HG03039 (cell line): Measurements from ENCODE around the gene GNPTG.

Experiments
- ATAC-seq: cut with Tn5 transposase; IDR thresholded peaks from one replicate; pipeline ENCODE4 v1.9.1; 2021; ENCODE audit warnings: mild to moderate bottlenecking, moderate library complexity; ENCODE audit not compliant: unreplicated experiment

The GNPTG gene

DNA sequence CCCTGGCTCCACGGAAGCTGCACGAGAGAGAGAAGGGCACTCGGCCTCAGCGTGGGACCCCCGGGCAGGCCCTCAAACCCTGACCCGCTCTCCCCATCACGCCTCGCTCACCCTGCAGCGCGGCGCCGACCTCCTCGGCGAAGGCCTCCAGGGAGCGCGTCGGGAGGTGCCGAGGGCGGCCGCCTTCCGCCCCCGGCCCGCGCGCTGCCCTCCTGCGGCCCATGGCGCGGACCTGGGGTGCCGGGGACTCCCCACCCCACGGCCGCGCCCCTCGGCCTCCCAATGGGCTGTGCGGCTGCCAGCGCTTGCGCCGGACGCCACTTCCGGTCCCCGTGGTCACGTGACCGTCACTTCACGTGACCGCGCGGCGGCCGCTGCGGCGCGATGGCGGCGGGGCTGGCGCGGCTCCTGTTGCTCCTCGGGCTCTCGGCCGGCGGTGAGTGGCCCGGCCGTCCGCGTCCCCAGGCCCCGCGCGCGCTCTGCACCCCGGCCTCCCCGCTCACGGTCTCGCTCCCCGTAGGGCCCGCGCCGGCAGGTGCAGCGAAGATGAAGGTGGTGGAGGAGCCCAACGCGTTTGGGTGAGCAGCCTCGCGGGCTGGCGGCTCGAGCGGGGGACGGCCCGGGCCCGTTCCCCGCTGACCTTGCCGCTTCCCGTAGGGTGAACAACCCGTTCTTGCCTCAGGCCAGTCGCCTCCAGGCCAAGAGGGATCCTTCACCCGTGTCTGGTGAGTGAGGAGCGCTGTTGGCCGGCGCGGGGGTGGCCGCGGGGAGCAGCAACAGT is at the start of gene GNPTG, which contains the start of gene TSR3:
TSS of gene GNPTG (plus strand) at position 350 of the 781 bp plus-strand sequence. CDS start at position 385, 35 bp downstream.
TSS of gene TSR3 (minus strand) at position 297 of the 781 bp plus-strand sequence. CDS start at position 223, 74 bp downstream.
- ATAC-seq: peak; percentile 54

DNA sequence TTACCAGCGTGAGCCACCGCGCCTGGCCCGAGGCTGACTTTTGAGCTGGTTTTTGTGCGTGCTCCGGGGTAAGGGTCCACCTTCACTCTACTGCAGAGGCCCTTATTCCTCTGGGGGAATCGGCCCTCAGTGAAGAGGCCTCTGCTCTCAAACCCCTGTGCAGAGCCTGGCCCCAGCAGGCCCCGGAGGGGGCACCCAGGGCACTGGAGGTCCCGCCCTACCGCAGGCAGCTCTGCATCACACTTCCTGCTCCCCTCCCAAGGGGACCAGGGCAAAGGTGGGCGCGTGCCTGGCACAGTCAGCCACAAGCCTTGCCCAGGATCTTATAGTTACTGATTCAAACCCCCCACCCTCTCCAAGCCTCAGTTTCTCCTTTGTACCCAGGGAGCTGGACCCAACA is 45.9 kb upstream of the GNPTG start:
- ATAC-seq: no peak

DNA sequence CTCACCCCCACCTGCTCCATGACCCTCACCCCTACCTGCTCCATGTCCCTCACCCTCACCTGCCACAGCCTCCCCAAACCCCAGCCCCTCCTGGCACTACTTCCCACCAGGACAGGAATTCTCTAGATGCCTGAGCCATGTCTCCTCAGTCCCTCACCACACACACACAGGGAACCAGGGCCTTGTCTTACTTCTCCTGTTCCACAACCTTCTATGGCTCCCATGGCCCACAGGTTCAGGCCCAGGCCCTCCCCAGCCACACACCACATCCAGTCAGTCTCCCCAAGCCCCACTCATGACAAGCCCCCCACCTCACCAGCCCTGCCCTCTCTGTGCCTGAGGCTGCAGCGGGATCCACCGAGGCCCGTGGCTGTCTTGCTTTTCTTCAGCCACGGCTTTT is 45.4 kb upstream of the GNPTG start:
- no peak for ATAC-seq

DNA sequence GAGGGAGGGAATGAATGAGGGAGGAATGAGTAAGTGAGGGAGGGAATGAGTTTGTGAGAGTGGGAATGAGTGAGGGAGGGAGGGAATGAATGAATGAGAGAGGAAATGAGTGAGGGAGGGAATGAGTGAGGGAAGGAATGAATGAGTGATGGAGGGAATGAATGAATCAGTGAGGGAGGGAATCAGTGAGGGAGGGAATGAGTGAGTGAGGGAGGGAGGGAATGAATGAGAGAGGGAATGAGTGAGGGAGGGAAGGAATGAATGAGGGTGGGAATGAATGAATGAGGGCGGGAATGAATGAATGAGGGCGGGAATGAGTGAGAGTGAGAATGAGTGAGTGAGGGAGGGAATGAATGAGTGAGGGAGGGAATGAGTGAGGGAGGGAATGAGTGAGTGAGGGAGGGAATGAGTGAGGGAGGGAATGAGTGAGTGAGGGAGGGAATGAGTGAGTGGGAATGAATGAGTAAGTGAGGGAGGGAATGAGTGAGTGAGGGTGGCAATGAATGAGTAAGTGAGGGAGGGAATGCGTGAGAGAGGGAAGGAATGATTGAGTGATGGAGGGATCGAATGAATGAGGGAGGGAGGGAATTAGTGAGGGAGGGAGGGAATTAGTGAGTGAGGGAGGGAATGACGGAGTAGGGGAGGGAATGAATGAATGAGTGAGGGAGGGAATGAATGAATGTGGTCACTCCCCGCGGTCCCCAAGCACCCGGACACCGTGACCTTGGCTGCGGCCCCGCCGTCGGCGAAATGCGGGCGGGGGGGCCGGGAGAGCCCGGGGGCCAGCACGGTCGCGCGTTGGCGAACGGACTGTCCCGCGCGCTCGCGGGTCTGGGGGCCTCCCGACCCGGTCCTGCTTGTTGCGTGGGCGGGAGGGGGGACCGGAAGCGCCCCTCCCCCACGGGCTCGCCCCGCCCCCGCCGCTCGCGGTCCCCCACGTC is 43.4 kb upstream of the GNPTG start:
- ATAC-seq: no peak

DNA sequence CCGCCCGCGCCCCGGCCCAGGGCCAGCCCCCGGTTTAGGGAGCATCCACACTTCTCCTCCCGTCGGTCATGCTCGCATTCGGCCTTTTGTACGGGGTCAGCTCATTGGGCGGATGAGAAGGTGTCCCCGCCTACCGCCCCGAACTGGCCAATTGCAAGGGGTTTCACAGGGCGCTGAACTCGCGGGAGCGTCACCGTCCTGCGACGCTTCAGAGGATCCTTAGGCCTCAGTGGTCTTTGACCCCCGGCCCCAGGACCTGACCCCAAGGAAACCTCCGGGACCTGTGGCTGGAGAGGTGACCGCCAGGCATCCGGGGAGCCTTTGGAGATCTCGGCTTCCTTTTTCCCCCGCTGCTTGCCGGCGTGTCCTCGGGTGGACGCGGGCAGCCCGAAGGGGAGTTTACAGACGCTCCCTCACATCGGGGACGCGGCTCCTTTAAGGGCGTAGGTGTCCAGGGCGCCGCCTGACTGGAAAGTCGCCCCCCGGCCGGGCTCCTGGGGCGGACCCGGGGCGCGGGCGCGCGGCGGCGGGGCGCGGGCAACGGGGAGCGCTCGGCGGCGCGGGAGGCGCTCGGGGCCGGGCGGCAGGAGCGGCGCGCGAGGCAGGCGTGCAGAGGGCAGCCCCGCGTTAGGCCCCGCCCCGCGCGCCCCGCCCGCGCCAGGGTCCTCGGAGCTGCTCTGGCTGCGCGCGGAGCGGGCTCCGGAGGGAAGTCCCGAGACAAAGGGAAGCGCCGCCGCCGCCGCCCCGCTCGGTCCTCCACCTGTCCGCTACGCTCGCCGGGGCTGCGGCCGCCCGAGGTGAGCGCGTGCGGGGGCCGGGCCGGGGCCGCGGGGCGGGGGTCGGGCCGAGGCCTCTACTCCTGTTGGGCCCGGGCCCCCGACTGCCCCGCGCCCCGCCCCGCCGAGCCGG is 42.5 kb upstream of the GNPTG start, which contains the start of gene UBE2I:
TSS of gene UBE2I (plus strand) at position 660 of the 909 bp plus-strand sequence. CDS start 4,395 bp downstream, outside the sequence.
- ATAC-seq: peak; percentile 44

DNA sequence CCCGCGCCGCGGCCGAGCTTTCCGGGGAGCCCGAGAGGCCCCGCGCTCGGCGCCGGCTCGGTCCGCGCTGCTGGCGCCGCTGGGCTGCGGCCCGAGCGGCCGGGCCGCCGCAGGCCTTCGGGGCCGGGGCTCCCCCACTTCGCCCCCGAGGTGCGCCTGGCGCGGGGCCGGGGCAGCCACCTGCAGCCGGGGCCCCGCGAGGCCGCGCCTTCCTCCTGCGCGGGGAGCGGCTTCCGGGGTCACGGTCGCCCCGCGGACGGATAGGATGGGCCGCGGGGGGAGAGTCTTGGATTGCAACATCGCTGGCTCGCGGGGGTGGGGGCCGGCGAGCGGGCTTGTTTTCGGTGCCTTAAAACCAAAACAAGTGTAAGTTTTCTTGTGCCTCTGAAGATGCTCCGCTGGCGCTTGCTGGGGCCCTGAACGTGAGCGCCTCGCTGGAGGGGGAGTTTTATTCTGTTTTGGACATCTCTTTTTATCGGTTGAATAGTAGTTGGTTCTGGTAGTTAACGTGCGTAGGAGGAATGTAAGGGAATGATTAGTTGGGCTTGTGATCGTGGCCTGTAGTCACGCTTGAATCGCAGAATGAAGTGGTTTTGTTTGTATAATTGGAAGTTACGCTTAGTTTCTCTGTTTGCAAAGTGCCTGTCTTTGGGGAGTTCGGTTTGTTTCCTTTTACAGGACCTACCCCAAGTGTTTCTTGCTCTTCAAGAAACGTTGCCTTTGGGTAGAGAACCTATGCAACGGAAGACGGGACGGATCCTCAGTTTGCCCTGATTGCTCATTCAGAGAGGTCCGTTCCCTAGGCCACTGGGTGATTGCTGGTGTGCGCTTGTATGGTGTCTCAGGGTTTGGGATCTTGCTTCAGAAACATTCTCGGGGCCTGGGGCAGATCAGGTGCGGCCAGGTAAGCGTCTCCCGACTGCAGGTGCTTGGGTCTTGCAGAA is 41.6 kb upstream of the GNPTG start:
- peak; percentile 9 for ATAC-seq

DNA sequence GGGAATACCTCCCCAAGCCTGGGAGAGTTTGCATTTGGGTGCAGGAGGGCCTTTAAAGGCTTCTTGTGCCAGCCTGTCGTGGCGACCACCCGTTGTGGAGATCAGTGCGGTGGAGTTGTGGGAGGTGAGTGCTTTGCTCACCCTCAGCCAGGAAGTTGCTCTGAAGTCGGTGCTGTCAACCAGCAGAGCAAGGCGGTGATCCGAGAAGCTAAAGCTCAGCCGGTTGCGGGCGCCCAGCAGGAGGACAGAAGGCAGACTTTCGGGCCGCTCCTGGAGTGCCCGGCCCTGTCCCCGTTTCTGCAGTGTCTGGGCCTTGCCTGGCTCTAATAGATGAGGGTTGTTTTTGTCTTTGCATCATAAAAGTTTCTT is 40.9 kb upstream of the GNPTG start:
- no peak for ATAC-seq

DNA sequence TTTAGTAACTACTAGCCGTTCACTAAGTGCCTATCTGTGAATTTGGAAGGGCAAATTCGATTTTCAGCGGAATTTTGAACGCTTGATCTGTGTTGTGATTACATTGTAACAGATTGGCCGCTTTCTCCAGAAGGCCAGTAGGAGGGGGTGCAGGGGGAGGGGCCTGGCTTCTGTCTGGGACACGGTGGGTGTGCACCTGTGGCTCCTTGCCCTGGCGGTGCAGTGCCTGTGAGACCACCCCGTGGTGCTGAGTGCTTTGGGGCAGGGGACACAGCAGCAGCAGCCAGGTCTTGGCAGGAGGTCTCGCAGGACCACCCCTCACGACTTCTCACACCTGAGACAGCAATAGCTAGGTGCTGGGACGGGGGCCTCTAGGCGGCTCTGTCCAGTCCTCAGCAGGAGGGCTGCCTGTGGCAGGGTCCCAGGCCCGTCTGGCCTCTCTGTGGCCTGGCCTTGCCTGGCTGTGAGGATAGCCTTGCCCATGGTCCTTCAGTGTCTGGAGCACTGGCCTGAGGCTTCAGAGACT is 40.5 kb upstream of the GNPTG start:
- ATAC-seq: no peak

DNA sequence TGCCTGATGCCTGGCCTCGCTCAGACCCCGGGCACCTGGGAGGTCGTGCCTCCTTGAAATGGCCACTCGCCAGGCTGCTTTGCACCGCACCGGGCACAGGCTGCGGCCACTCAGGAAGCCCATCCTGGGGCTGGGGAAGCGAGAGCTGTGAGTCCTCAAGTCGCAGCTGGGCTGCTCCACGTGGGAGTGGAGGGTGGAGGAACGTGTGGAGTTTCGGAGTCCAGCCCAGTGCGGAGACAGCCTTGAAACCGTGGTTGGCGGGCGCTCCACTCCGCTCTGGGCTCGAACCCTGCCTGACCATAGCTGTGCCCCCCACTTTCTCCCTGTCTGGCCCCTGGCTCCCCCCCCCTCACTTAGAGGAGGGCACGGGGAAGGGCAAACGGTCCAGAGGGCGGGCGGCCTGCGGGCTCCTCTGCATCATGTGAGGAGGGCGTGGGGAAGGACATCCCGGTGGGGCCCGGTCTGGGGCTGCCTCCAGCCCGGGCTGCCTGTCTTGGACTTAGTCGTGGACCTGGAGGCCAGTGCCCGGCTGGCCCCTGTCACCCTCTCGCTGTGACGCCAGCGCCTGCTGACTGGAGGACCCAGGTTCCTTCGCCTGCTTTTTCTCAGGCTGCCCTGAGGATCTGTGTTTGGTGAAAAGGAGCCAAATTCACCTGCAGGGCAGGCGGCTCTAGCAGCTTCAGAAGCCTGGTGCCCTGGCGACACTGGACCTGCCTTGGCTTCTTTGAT is 39.8 kb upstream of the GNPTG start:
- no peak for ATAC-seq

DNA sequence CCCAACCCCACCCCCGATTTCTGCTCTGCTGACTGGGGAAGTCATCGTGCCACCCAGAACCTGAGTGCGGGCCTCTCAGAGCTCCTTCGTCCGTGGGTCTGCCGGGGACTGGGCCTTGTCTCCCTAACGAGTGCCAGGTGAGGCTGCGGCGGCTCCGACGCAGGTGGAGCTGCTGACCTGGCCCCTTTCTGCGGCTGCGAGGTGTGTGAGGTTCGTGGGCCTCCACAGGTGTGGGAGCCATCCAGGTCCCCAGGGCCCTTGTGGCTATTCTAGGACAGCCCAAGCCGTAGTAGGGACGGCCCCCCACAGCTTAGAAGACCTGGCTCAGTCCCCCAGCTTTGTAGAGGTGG is 39.3 kb upstream of the GNPTG start:
- ATAC-seq: no peak

DNA sequence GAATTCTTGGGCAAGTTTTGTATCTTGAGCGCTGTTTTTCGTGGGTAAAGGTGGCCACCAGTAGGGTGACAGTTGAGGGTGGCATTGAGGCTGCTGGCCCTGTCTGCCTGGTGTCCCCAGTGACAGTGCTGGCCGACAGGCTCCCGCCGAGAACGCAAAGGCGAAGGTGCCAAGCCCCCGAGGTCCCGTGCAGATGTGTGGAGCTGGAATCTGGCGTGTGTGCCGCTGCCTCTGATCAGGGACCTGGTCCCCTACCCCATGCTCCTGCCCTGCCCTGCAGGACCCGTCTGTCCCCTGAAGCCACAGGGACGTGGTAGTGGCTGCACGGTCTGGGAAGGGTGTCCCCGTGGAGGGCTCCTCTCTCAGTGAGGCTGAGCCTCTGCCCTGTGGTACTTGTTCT is 38.8 kb upstream of the GNPTG start:
- ATAC-seq: no peak

DNA sequence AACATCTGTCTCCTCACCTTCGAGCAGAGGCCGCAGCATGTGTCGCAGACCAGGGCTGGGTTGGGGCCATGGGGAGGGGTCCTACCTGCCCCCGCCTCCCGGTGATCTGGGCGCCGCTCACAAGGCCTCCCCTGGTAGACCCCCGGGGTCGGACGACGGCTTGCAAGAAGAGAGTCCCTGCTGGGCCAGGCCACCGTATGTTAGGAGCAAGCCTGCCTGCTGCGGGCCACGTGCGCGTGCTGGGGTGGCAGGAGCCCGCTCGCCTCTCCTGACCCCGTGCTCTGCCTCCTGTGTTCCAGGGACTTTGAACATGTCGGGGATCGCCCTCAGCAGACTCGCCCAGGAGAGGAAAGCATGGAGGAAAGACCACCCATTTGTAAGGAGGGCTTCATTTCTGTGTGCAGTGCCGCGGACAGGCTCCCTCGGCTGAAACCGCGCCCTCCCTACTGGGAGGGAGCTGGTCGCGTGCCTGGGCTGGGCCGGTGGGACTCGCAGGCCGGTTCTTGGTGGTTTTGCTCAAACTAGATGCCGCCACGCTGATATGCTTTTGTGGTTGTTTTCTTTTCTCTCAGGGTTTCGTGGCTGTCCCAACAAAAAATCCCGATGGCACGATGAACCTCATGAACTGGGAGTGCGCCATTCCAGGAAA is 37.9 kb upstream of the GNPTG start:
- no peak for ATAC-seq

DNA sequence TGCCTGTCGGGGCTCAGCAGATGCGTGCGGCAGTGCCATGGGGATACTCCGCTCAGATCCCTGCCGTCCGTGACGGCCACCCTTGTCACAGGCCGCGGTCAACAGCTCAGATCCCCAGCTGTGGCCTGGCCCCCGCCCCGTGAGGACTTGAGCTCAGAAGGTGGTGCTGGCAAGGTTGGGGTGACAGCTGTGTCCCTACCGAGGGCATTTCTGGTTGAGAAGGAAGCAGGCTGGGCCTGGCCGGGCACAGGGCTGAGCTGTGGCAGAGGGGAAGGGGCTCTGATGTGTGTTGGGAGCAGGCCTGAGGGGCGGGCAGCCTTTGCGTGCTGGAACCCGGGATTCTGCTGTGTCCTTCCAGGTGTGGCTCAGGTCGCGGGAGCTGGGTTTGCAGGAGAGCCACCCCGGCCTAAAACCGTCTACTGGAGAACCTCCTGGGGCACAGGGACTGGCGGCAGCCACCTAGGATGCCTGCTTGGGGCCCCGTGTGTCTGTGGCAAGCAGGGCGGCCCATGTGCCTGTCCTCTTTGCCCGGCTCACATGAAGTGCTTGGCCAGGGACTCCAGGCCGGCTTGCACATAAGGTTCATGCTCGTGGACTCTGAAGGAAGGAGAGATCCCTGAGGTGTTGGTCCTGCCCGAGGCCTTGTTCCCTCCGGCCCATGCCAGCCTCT is 37.2 kb upstream of the GNPTG start:
- ATAC-seq: no peak

DNA sequence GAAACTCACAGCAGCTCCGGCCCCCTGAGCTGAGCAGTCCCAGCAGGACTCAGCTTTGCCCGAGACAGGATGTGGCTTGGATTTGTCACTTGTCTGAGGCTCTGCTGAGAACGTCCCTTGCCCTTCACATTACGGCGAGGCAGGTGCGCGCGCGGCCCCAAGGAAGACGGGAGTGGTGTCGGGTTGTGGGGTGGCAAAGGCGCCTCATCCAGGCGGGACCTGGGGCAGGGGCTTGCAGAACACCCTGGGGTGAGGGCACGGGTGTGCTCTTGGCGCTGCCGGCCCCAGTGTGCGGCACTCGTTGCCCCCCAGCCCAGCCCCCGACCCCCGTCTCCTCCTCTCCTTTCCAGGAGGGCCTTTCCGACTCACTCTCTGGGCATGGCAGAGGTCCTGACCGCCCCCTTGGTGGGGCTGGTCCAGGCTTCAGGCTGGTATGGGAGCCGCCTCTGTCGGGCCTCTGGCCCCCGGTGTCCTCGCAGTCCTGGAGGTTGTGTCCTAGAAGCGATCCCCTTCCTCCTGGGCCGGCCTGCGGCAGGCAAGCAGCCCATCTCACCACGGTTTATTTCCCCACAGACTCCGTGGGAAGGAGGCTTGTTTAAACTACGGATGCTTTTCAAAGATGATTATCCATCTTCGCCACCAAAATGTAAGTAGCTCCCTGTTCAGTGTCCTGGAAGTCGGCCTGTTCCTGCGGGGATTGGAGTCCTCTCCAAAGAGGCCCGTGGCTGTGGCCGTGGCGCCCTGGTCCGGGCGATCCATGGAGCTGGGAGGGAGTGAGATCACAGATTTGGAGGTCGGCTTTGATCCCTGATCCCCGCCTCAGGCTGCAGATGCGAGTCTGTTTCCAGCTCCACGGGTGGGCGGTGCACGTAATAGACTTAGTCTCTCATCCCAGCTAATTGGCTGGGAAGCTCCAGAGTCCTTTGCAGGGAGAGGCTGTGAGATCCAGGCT is 36.4 kb upstream of the GNPTG start:
- no peak for ATAC-seq

DNA sequence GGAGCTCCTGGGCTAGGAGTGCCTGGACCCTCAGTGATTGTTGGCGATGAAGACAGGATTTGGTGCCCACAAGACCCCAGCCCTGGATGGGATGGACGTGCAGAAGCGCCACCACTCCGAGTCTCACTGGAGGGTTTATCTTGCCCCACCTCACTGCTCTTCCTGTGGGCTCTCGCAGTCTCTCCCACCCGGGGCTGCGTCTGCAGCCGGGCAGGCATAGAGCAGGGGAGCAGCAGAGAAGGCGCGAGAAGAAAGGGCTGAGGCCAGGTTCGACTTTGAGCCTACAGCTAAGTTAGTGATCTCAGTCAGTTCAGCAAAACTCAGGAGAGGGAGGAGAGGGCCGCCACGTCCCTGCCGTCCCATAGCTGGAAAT is 35.7 kb upstream of the GNPTG start:
- ATAC-seq: no peak

DNA sequence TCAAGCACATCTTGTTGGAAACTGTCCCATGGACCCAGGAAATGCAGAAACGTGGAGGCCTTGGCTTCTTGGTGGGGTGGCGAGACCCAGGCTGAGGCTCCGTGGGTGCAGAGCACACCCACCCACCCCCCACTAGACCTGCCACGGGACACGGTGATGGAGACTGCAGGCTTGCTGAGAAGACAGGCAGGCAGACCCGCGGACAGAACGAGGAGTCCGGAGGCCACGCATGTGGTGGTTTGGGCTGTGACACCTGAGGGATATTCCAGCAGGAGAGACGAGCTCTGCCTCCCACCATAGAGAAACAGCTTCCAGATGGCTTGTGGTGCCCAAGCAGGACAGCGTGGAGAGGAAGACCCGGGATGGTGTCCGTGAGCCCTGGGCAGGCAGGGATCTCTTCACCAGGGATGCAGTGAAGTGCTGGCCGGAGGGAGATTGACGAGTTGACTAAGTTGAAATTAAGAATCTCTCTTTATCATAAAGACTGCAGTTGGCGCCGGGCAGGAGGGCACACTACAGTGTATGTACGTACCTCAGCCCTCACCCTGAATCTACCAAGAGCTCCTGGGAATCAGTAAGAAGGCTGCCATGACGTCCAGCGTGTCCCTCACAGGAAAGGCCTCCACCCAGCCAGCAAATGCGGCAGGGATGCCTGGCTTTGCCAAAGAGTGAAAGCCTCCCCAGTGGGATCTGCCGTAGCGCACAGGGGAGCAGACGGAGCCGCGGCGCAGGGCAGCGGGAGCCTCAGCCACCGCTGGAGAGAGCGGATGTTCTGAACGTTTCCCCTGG is 34.1 kb upstream of the GNPTG start:
- ATAC-seq: no peak
